Lower leg skin (tissue), 3 donors: ENCODE measurements around the gene FGD4.

Experiments
- POLR2A ChIP-seq, 2 donors: fragments of 450-650 bp; IDR thresholded peaks; one replicate each; pipeline ENCODE4 v1.6.1; 2016 to 2017; ENCODE audit warnings: antibody characterized with exemption in 2 of 2, mild to moderate bottlenecking in 1 of 2, moderate library complexity in 1 of 2
- TF ChIP-seq, protein P1 (sequence below), 3 donors: fragments of 450-650 bp; IDR thresholded peaks; one replicate each; pipeline ENCODE4 v1.5.1; 2016; ENCODE audit warnings: antibody characterized with exemption in 3 of 3, mild to moderate bottlenecking in 3 of 3, moderate library complexity in 2 of 3

GRCh38 chr12:32423559-32423958, 24.2 kb downstream of the FGD4 start:
- TF ChIP-seq, protein P1, sequence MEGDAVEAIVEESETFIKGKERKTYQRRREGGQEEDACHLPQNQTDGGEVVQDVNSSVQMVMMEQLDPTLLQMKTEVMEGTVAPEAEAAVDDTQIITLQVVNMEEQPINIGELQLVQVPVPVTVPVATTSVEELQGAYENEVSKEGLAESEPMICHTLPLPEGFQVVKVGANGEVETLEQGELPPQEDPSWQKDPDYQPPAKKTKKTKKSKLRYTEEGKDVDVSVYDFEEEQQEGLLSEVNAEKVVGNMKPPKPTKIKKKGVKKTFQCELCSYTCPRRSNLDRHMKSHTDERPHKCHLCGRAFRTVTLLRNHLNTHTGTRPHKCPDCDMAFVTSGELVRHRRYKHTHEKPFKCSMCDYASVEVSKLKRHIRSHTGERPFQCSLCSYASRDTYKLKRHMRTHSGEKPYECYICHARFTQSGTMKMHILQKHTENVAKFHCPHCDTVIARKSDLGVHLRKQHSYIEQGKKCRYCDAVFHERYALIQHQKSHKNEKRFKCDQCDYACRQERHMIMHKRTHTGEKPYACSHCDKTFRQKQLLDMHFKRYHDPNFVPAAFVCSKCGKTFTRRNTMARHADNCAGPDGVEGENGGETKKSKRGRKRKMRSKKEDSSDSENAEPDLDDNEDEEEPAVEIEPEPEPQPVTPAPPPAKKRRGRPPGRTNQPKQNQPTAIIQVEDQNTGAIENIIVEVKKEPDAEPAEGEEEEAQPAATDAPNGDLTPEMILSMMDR (IDR thresholded peaks at IDR 0.05): no peak
- no peak for TF ChIP-seq POLR2A (IDR thresholded peaks at IDR 0.05)
